SK-N-SH treated with all-trans-retinoic acid at 6 μM for 48 hours (cell line): Measurements from ENCODE around the gene CCDC137.

ENCODE experiments used
- ATAC-seq: fragments of 200-7000 bp; cut with Tn5 transposase; 3 replicates; pipeline ENCODE4 v1.9.1; 2020; ENCODE audit warnings: mild to moderate bottlenecking, moderate library complexity
- ARNTL ChIP-seq: fragments of 450-650 bp; formaldehyde crosslinking; IDR thresholded peaks from 2 replicates; pipeline ENCODE4 v1.5.0; 2020; ENCODE audit warnings: low read depth, mild to moderate bottlenecking, moderate library complexity, borderline replicate concordance
- BACH2 ChIP-seq: fragments of 250-450 bp; sonication (Bioruptor Pico); IDR thresholded peaks from 2 replicates; pipeline ENCODE4 v1.9.0; 2021; ENCODE audit warnings: mild to moderate bottlenecking, borderline replicate concordance
- CSDC2 ChIP-seq: fragments of 250-450 bp; sonication (Bioruptor Pico); IDR thresholded peaks from 2 replicates; pipeline ENCODE4 v1.5.0; 2020; ENCODE audit warnings: mild to moderate bottlenecking, moderate library complexity
- CSRNP3 ChIP-seq: fragments of 250-450 bp; sonication (Bioruptor Pico); IDR thresholded peaks from 2 replicates; pipeline ENCODE4 v1.5.1; 2021; ENCODE audit warnings: mild to moderate bottlenecking, moderate library complexity
- ESRRG ChIP-seq: fragments of 250-450 bp; sonication (Bioruptor Pico); IDR thresholded peaks from 2 replicates; pipeline ENCODE4 v1.6.1; 2021; ENCODE audit warnings: mild to moderate bottlenecking
- GLIS3 ChIP-seq: fragments of 250-450 bp; sonication (Bioruptor Pico); IDR thresholded peaks from 2 replicates; pipeline ENCODE4 v1.5.0; 2020; ENCODE audit warnings: mild to moderate bottlenecking, moderate library complexity
- ISL1 ChIP-seq: fragments of 250-450 bp; sonication (Bioruptor Pico); IDR thresholded peaks from 2 replicates; pipeline ENCODE4 v2.1.2; 2022; ENCODE audit warnings: mild to moderate bottlenecking, moderate library complexity
- OSR1 ChIP-seq: fragments of 250-450 bp; sonication (Bioruptor Pico); IDR thresholded peaks from 2 replicates; pipeline ENCODE4 v1.8.0; 2022; ENCODE audit warnings: moderate library complexity, mild to moderate bottlenecking, inconsistent platforms
- PATZ1 ChIP-seq: fragments of 250-450 bp; sonication (Bioruptor Pico); IDR thresholded peaks from 2 replicates; pipeline ENCODE4 v1.8.0; 2020; ENCODE audit warnings: mild to moderate bottlenecking, moderate library complexity, borderline replicate concordance
- PPARA ChIP-seq: fragments of 250-450 bp; sonication (Bioruptor Pico); IDR thresholded peaks from 2 replicates; pipeline ENCODE4 v1.5.0; 2020; ENCODE audit warnings: mild to moderate bottlenecking, borderline replicate concordance
- RARB ChIP-seq: fragments of 250-450 bp; sonication (Bioruptor Pico); IDR thresholded peaks from 2 replicates; pipeline ENCODE4 v1.8.0; 2021; ENCODE audit warnings: mild to moderate bottlenecking, moderate library complexity
- SNAI2 ChIP-seq: fragments of 250-450 bp; sonication (Bioruptor Pico); IDR thresholded peaks from 2 replicates; pipeline ENCODE4 v1.5.0; 2020; ENCODE audit warnings: mild to moderate bottlenecking, moderate library complexity
- TCF4 ChIP-seq: fragments of 250-450 bp; sonication (Bioruptor Pico); IDR thresholded peaks from 2 replicates; pipeline ENCODE4 v1.8.0; 2021; ENCODE audit warnings: mild to moderate bottlenecking, moderate library complexity, borderline replicate concordance
- TOX ChIP-seq: fragments of 250-450 bp; sonication (Bioruptor Pico); IDR thresholded peaks from 2 replicates; pipeline ENCODE4 v1.8.0; 2021; ENCODE audit warnings: mild to moderate bottlenecking, moderate library complexity, borderline replicate concordance
- TSHZ2 ChIP-seq: fragments of 250-450 bp; sonication (Bioruptor Pico); IDR thresholded peaks from 2 replicates; pipeline ENCODE4 v1.5.0; 2020; ENCODE audit warnings: mild to moderate bottlenecking, moderate library complexity
- ZC3H10 ChIP-seq: fragments of 250-450 bp; sonication (Bioruptor Pico); IDR thresholded peaks from 2 replicates; pipeline ENCODE4 v1.5.1; 2021; ENCODE audit warnings: mild to moderate bottlenecking, moderate library complexity
- ZFP3 ChIP-seq: fragments of 250-450 bp; sonication (Bioruptor Pico); IDR thresholded peaks from 2 replicates; pipeline ENCODE4 v1.5.0; 2020; ENCODE audit warnings: mild to moderate bottlenecking, moderate library complexity
- ZFP30 ChIP-seq: fragments of 450-650 bp; formaldehyde crosslinking; IDR thresholded peaks from 2 replicates; pipeline ENCODE4 v1.5.0; 2022; ENCODE audit warnings: mild to moderate bottlenecking, moderate library complexity
- ZNF70 ChIP-seq: fragments of 450-650 bp; formaldehyde crosslinking; IDR thresholded peaks from 2 replicates; pipeline ENCODE4 v1.5.0; 2020; ENCODE audit warnings: mild to moderate bottlenecking, moderate library complexity
- ZNF8 ChIP-seq: fragments of 450-650 bp; formaldehyde crosslinking; IDR thresholded peaks from 2 replicates; pipeline ENCODE4 v1.5.0; 2020; ENCODE audit warnings: mild to moderate bottlenecking, moderate library complexity

Gene CCDC137

GRCh38 chr17:81703747-81704654 is 37.5 kb downstream of the CCDC137 start:
- TF ChIP-seq RARB (CRISPR knock-in tag) (no peak), TOX (CRISPR knock-in tag) (no peak), BACH2 (no peak), ISL1 (CRISPR knock-in tag) (no peak), TSHZ2 (CRISPR knock-in tag) (no peak), SNAI2 (CRISPR knock-in tag) (no peak), PATZ1 (CRISPR knock-in tag) (no peak), ZC3H10 (CRISPR knock-in tag) (no peak), OSR1 (CRISPR knock-in tag) (no peak)
- no peak for ATAC-seq

GRCh38 chr17:81705518-81706231 is 39.1 kb downstream of the CCDC137 start:
- no peak for ATAC-seq
- TF ChIP-seq ZFP30 (CRISPR knock-in tag): no peak
- TF ChIP-seq TSHZ2 (CRISPR knock-in tag): no peak
- no peak for TF ChIP-seq ARNTL (CRISPR knock-in tag)
- no peak for TF ChIP-seq PPARA
- TF ChIP-seq ZNF70 (CRISPR knock-in tag): no peak
- TF ChIP-seq SNAI2 (CRISPR knock-in tag): no peak
- TF ChIP-seq CSRNP3 (CRISPR knock-in tag): no peak

GRCh38 chr17:81706232-81706611 is 39.7 kb downstream of the CCDC137 start:
- ATAC-seq: no peak

More at GRCh38 chr17:81706232-81706611, 39.7 kb downstream of the CCDC137 start:
- TF ChIP-seq TOX (CRISPR knock-in tag) (no peak), ZNF8 (CRISPR knock-in tag) (no peak), ZFP3 (CRISPR knock-in tag) (no peak), CSRNP3 (CRISPR knock-in tag) (no peak), GLIS3 (CRISPR knock-in tag) (no peak), BACH2 (no peak), PATZ1 (CRISPR knock-in tag) (no peak), RARB (CRISPR knock-in tag) (no peak), TCF4 (no peak), ISL1 (CRISPR knock-in tag) (no peak), ZC3H10 (CRISPR knock-in tag) (no peak), ZFP30 (CRISPR knock-in tag) (no peak), CSDC2 (CRISPR knock-in tag) (no peak), ESRRG (CRISPR knock-in tag) (no peak), SNAI2 (CRISPR knock-in tag) (no peak)
